ENCODE data around the gene MYO15A. TPM values are rescaled to one million over a fixed set of nuclear protein-coding genes. Genes with fewer than 3 reads are reported as not detected.
A peak's percentile ranks its signal among the peaks of the same experiment; 100 is the strongest.

MYO15A gene
- total and polyA plus RNA-seq, 2 experiments from 2014 or later, result 2.4 to 2.8 TPM

- no peaks in the 10 kb centered on the region for H3K27me3 ChIP-seq
- peak; percentile 58 for DNase-seq (ENCODE audit: low spot score)
- H3K9me2 ChIP-seq (replicated peaks; ENCODE audit: insufficient read depth), result no peaks in the 10 kb centered on the region
- H3K79me2 ChIP-seq, result peaks cover 71% of the 10 kb centered on the region
- H2AFZ ChIP-seq, result no peak overlapping the region
- TF ChIP-seq EZH2phosphoT487 (IDR thresholded peaks at IDR 0.05; ENCODE audit: low read depth, severe bottlenecking, unreplicated experiment) (no peak), EZH2 (IDR thresholded peaks at IDR 0.05; ENCODE audit: borderline replicate concordance) (no peak)
- H3K4me1 ChIP-seq (ENCODE audit: insufficient read depth), result no peaks in the 10 kb centered on the region
- peak overlapping the region; percentile 53 for H3K27ac ChIP-seq
- 58% methylated on average over 7 of the region's 7 CpGs for WGBS (ENCODE audit: low lambda C conversion rate, missing lambda C conversion rate)
- H3K9me3 ChIP-seq (ENCODE audit: low read depth), result no peaks in the 10 kb centered on the region
- peaks cover 58% of the 10 kb centered on the region for H4K20me1 ChIP-seq (ENCODE audit: insufficient read depth, poor library complexity, severe bottlenecking)
- H3K4me3 ChIP-seq, result no peak overlapping the region
- no peaks in the 10 kb centered on the region for H3K36me3 ChIP-seq (replicated peaks; ENCODE audit: insufficient read depth, low read depth)
- H3K4me2 ChIP-seq, result no peak overlapping the region
These were observed 94.8 kb downstream of the MYO15A start for GRCh38 chr17:18203308-18203707.

- no peaks in the 10 kb centered on the region for H3K9me2 ChIP-seq (replicated peaks; ENCODE audit: insufficient read depth)
- TF ChIP-seq CTCF (IDR thresholded peaks at IDR 0.05; ENCODE audit: poor library complexity), result no peak
- TF ChIP-seq EZH2 (IDR thresholded peaks at IDR 0.05; ENCODE audit: borderline replicate concordance), result no peak
- no peak for TF ChIP-seq EZH2phosphoT487 (IDR thresholded peaks at IDR 0.05; ENCODE audit: low read depth, severe bottlenecking, unreplicated experiment)
- no peak overlapping the region for H3K4me3 ChIP-seq
- peaks cover 46% of the 10 kb centered on the region for H3K79me2 ChIP-seq
- no peaks in the 10 kb centered on the region for H3K27me3 ChIP-seq
- H3K9me3 ChIP-seq (ENCODE audit: low read depth), result no peaks in the 10 kb centered on the region
- DNase-seq (ENCODE audit: low spot score), result no peak
- no peak overlapping the region for H2AFZ ChIP-seq
- WGBS (ENCODE audit: low lambda C conversion rate, missing lambda C conversion rate), result 100% methylated on average over 2 of the region's 2 CpGs
- no peak overlapping the region for H3K27ac ChIP-seq
- H3K36me3 ChIP-seq (replicated peaks; ENCODE audit: insufficient read depth, low read depth), result no peaks in the 10 kb centered on the region
- H3K4me1 ChIP-seq (ENCODE audit: insufficient read depth), result no peaks in the 10 kb centered on the region
- peaks cover 34% of the 10 kb centered on the region for H4K20me1 ChIP-seq (ENCODE audit: insufficient read depth, poor library complexity, severe bottlenecking)
- H3K4me2 ChIP-seq, result no peak overlapping the region
These were observed 97.3 kb downstream of the MYO15A start for GRCh38 chr17:18205861-18206260.

- H3K4me1 ChIP-seq (ENCODE audit: insufficient read depth), result no peaks in the 10 kb centered on the region
- no peak for DNase-seq (ENCODE audit: low spot score)
- H2AFZ ChIP-seq, result no peak overlapping the region
- H3K9me3 ChIP-seq (ENCODE audit: low read depth), result no peaks in the 10 kb centered on the region
- peaks cover 27% of the 10 kb centered on the region for H4K20me1 ChIP-seq (ENCODE audit: insufficient read depth, poor library complexity, severe bottlenecking)
- H3K27me3 ChIP-seq, result no peaks in the 10 kb centered on the region
- no peaks in the 10 kb centered on the region for H3K9me2 ChIP-seq (replicated peaks; ENCODE audit: insufficient read depth)
- no peak for TF ChIP-seq CTCF (IDR thresholded peaks at IDR 0.05; ENCODE audit: poor library complexity)
- no peak for TF ChIP-seq EZH2 (IDR thresholded peaks at IDR 0.05; ENCODE audit: borderline replicate concordance)
- no peak for TF ChIP-seq EZH2phosphoT487 (IDR thresholded peaks at IDR 0.05; ENCODE audit: low read depth, severe bottlenecking, unreplicated experiment)
- no peak overlapping the region for H3K4me3 ChIP-seq
- H3K4me2 ChIP-seq, result no peak overlapping the region
- no peak overlapping the region for H3K27ac ChIP-seq
- H3K79me2 ChIP-seq, result peaks cover 37% of the 10 kb centered on the region
- no peaks in the 10 kb centered on the region for H3K36me3 ChIP-seq (replicated peaks; ENCODE audit: insufficient read depth, low read depth)
These were observed 98.4 kb downstream of the MYO15A start for GRCh38 chr17:18206962-18207361.

- Histone ChIP-seq H3K27me3 (no peaks in the 10 kb centered on the region), H3K9me2 (replicated peaks; ENCODE audit: insufficient read depth) (no peaks in the 10 kb centered on the region), H3K36me3 (replicated peaks; ENCODE audit: insufficient read depth, low read depth) (no peaks in the 10 kb centered on the region), H3K9me3 (ENCODE audit: low read depth) (no peaks in the 10 kb centered on the region), H4K20me1 (ENCODE audit: insufficient read depth, poor library complexity, severe bottlenecking) (peaks cover 27% of the 10 kb centered on the region), H3K4me1 (ENCODE audit: insufficient read depth) (no peaks in the 10 kb centered on the region), H2AFZ (no peak overlapping the region), H3K27ac (no peak overlapping the region), H3K4me2 (no peak overlapping the region), H3K4me3 (no peak overlapping the region), H3K79me2 (peaks cover 28% of the 10 kb centered on the region)
- 97% methylated on average over 19 of the region's 19 CpGs for WGBS (ENCODE audit: low lambda C conversion rate, missing lambda C conversion rate)
- DNase-seq (ENCODE audit: low spot score), result no peak
- TF ChIP-seq EZH2phosphoT487 (IDR thresholded peaks at IDR 0.05; ENCODE audit: low read depth, severe bottlenecking, unreplicated experiment) (no peak), EZH2 (IDR thresholded peaks at IDR 0.05; ENCODE audit: borderline replicate concordance) (no peak), CTCF (IDR thresholded peaks at IDR 0.05; ENCODE audit: poor library complexity) (no peak)
These were observed 99.5 kb downstream of the MYO15A start for GRCh38 chr17:18208092-18208491.

Data from hepatocyte (in vitro differentiated cells).